H1 (cell line): ENCODE measurements around the gene COL4A2. TPM values are rescaled to one million over a fixed set of nuclear protein-coding genes. Genes with fewer than 3 reads are reported as not detected.

ENCODE experiments used
- CBX5 ChIP-seq: fragments of 300-800, 300-1000 bp; sonication (generic); IDR thresholded peaks from 2 replicates; pipeline ENCODE4 v1.7.1; 2016; ENCODE audit warnings: antibody characterized with exemption, low read length, low read depth
- CHD2 ChIP-seq: IDR thresholded peaks from 2 replicates; pipeline ENCODE4 v1.6.1; 2012; ENCODE audit warnings: low read length, improper control_type of control experiment
- HDAC6 ChIP-seq: IDR thresholded peaks from one replicate; pipeline ENCODE4 v1.7.1; 2012; ENCODE audit warnings: low read depth, mild to moderate bottlenecking, inconsistent platforms, low read length, moderate library complexity
- PHF8 ChIP-seq: fragments of 200-600 bp; sonication (generic); conservative IDR thresholded peaks from 2 replicates; pipeline ENCODE4 v1.7.1; 2012; ENCODE audit warnings: low read depth, mild to moderate bottlenecking, inconsistent platforms, low read length, moderate library complexity
- SRF ChIP-seq: IDR thresholded peaks from 2 replicates; pipeline ENCODE4 v1.6.1; 2011; ENCODE audit warnings: mild to moderate bottlenecking, low read depth, low read length, moderate library complexity
- YY1 ChIP-seq: IDR thresholded peaks from 2 replicates; pipeline ENCODE4 v1.6.1; 2011; ENCODE audit warnings: low read depth, mild to moderate bottlenecking, low read length
- polyA plus RNA-seq, 7 experiments: library from polyadenylated mRNA; depleted of rRNA in 3 of 7; stranded (reverse) in 5 of 7; unstranded in 2 of 7; fragments of >200 nt in 5 of 7; fragments of 200-250 nt in 2 of 7; gene quantifications; 1 replicate in 5 of 7; 2 replicates in 1 of 7; 4 replicates in 1 of 7; pipeline versions ENCODE4 v1.2.1 to v1.2.3, GENCODE V29; 2011 to 2013; ENCODE audit warnings: missing spikeins in 2 of 7, mixed read lengths in 2 of 7
- total RNA-seq: library from RNA; stranded (reverse); fragmentation: NEBNext Ultra II Directional; extraction: Animal tissue kit (Norgen Biotek cat#: 25700); gene quantifications from 2 replicates; pipeline ENCODE4 v1.2.1, GENCODE V29; 2021

Gene COL4A2
- total and polyA plus RNA-seq, 2 of the 8 experiments (the other 6 are each of a cell fraction or from before 2014, with no cell fraction given) = 80.4 to 87.3 TPM

- TF ChIP-seq PHF8 (no peak), HDAC6 (no peak), CBX5 (no peak), YY1 (no peak), SRF (no peak), CHD2 (no peak)
Measured at GRCh38 chr13:110509478-110509926, 202.4 kb downstream of the COL4A2 start (continued).
